Head of caudate nucleus (tissue), 42 donors: Measurements from ENCODE around the gene ZDHHC9.
A peak's percentile ranks its signal among the peaks of the same experiment; 100 is the strongest.

ENCODE experiments used
- DNase-seq, 42 donors: peaks; one replicate each; pipeline versions ENCODE4 v3.0.0 to v3.0.0-alpha.2; 2020 to 2021; ENCODE audit warnings: mixed read lengths in 7 of 42
- intact Hi-C: fragments of 100-400 bp; cut with DNase I; formaldehyde crosslinking; loops from one replicate; pipeline ENCODE4 v1.15.0; 2022

Gene ZDHHC9

DNA sequence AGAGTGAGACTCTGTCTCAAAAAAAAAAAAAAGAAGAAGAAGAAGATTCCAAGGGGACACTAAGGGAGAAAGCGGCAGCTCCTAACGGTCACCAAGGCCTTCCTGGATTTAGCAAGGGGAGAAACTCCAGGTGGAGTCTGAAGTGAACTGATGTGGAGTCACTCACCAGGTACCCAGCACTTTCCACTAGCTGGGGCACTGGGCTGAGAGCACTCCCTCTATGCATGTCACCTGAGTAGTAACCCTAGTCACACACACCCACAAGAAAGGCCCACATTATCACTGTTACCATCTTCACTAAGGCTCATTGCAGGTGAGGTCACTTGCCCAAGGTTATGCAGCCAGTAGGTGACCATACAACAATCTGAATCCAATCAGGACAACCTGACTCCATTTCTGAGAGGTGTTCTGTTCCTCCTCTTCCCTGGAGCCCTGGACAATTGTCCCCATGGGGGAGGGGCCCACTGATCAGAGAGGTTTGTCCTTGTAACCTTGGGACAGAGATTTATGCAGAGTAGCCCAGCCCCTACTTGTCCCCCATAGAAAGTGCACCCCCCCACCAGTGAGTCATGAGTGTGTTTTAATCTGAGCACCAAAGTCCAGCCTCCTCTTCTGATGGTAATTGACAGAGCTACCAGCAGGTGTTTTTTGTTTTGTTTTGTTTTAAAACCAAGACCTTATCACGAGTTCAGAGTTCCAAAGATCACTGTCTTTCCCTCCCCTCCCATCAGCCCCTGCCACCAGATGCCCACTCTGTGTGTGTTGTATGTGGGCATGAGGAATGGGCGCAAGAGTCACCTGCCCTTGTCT, 69.8 kb downstream of the ZDHHC9 start:
- intact Hi-C loops: no loop called here
- no peak for DNase-seq

DNA sequence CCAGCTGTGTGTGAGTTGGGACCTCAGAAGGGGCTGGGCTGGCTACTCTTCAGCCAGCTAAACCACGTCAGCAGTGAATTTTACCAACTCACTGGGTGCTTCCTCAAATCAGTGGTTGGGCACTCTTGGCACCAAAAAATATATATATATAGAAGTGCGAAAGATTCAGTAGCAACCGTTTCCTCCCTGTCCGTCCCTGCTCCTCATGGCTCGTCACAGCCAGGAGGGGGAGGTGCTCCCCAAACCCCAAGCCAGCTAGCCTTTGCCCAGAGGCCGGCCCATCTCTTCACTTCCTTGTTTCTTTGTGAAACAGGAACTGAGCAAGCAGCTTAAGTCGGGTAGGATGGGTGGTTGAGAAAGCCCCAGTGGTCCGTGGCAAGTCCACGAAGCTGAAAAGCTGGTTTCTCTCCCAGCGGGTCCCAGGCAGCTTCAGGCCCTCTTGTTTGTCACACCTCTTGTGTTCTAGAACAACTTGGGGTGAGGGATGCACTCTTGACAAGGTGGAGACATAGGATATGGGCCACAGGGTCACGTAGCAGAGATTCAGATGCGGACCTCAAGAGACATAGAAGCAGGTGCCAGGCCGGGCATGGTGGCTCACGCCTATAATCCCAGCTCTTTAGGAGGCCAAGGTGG, 70.8 kb downstream of the ZDHHC9 start:
- intact Hi-C loops: no loop called here
- peak in 36 of 42 donors; percentile 8 to 78 (median 41) for DNase-seq

- no peak for DNase-seq
- intact Hi-C loops: no loop called here
Measured at GRCh38 chrX:129771266-129771995, 72.3 kb downstream of the ZDHHC9 start.

DNA sequence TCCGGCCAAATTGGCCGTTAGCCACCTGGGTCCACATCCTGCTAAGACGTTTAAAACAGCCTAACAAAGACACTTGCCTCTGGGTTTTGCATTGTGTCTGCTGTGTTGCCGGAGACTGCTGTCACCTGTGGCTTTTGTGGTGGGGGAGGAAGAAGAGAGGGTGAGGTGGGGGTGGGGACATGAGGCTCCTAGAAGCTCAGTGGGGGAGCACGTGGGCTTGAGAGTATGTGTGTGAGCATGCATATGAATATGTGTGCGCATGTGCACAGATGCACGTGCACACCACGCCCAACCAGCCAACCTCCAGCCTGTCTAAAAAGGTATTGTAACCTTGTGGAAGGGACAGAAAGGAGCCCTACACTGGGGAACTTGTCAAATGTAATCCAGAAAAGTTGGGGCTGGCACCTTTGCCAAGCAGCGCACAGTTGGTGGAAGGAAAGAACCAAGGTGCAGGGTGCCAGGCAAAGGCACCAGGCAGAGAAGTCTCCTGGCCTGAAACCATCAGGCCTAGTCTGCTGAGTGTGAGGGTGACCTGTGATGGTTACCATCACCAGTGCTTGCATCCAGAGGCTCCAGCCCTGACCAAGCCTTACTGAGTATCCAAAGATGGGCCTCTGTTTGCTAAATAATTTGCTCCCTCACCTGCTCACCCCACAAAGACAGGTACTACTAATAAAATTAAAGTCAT, 74.1 kb downstream of the ZDHHC9 start:
- intact Hi-C loops: no loop called here
- no peak for DNase-seq

- no peak for DNase-seq
- intact Hi-C loops: no loop called here
Measured at GRCh38 chrX:129768586-129769466, 74.9 kb downstream of the ZDHHC9 start.

GRCh38 chrX:129768186-129768585, 75.5 kb downstream of the ZDHHC9 start:
- intact Hi-C loops: no loop called here
- no peak for DNase-seq

- DNase-seq: no peak
- intact Hi-C loops: no loop called here
Measured at GRCh38 chrX:129763666-129764065, 80.0 kb downstream of the ZDHHC9 start.

DNA sequence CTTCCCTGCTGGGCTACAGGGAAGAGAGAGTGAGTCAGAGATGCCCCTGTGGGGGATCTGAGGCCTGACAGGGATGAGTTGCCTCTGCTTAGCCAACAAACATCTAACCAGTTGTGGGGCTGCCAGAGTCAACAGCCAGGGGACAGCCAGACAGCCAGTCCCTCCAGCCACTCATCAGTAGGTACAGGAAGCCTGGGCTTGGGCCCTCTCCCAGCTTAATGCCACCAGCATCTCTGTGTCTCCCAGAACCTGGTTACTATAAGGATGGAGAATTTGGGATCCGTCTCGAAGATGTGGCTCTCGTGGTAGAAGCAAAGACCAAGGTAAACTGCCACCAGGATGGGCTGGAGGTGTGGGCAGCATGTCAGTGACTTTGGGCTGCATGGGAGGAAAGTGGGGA, 81.2 kb downstream of the ZDHHC9 start:
- intact Hi-C loops: no loop called here
- no peak for DNase-seq

- intact Hi-C loops: no loop called here
- DNase-seq: no peak
Measured at GRCh38 chrX:129761596-129761995, 82.1 kb downstream of the ZDHHC9 start.

DNA sequence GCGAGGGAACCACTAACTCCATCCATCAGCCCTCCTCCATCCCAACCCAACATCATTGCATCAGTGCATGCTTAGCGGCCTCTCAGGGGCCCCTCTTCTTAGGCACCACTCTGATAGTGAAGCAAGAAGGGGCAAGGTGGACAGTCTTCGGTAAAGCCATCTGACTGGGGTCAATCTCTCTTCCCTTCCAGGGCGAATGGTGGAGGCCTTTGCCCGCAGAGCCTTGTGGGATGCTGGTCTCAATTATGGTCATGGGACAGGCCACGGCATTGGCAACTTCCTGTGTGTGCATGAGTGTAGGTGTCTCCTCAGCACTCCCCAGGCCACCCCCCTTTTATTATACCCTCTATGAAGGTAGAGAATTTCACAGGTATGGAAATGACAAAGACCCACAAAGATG, 82.7 kb downstream of the ZDHHC9 start:
- no peak for DNase-seq
- intact Hi-C loops: no loop called here

- DNase-seq: peak in 1 of 42 donors; percentile 24
- intact Hi-C loops: no loop called here
Measured at GRCh38 chrX:129760155-129760554, 83.5 kb downstream of the ZDHHC9 start.

DNA sequence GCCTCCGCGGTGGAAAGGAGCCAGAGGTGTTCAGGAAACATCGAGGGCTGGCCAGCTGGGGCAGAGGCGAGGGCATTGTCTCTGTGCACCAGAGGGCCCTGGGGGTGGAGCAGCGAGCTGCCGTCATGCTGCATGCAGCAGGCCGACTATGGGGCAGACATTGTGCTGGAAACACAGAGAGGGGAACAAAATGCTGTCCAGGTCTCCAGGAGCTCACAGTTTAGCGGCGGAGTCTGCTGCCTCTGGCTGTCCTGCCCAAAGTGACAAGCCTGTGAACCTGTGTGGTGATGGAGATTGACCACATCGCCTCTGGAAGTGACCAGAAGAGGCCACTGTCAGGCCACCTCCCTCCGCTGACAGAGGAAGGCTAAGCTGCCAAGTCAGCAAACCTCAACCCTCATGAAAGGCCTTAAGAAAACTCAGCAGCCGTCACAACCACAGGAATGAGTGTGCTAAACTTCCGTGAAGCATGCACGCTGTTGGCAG, 84.1 kb downstream of the ZDHHC9 start:
- peak; percentile 8 to 77 (median 57) for DNase-seq
- intact Hi-C loops: no loop called here

- no peak for DNase-seq
- intact Hi-C loops: no loop called here
Measured at GRCh38 chrX:129755779-129756650, 87.7 kb downstream of the ZDHHC9 start.

- DNase-seq: peak in 2 of 42 donors; percentile 4 to 23
- intact Hi-C loops: no loop called here
Measured at GRCh38 chrX:129754056-129755024, 89.3 kb downstream of the ZDHHC9 start.
